Posterior cingulate gyrus (tissue), 11 donors: ENCODE data around the gene CSRP1.

ENCODE experiments used
- DNase-seq, 10 donors: peaks; one replicate each; pipeline versions ENCODE4 v3.0.0 to v3.0.0-alpha.2; 2020 to 2021; ENCODE audit warnings: mixed read lengths in 3 of 10
- intact Hi-C: fragments of 100-400 bp; cut with DNase I; formaldehyde crosslinking; loops from one replicate; pipeline ENCODE4 v1.15.1; 2023

The CSRP1 gene

DNA sequence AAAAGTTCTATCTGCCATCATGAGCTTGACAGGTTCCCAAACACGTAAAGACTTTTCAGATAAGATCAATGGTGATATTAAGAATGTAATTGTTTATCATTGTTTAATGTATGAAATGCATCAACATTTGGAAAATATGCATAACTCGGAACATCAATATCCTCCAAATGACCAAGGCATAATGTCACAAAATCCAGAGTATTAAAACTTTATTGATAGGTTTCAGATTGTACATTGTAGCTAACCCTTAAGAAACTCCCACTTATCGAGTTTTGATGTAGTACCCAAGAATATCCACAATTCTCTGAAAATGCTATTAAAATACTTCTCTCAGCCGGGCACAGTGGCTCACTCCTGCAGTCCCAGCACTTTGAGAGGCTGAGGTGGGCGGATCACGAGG is 73.3 kb downstream of the CSRP1 start:
- intact Hi-C loops = no loop called here
- peak in 1 of 10 donors; percentile 6 for DNase-seq
